Measurements from ENCODE around the gene FNDC3B.

The FNDC3B gene

GRCh38 chr3:172132721-172133311, 93.4 kb downstream of the FNDC3B start:
- no peak for DNase-seq (ENCODE audit: low read depth)
- no peak overlapping the region for H3K4me3 ChIP-seq (ENCODE audit: low read depth, low read length)
- in situ Hi-C loops (cut with HindIII; ENCODE audit: low sequenced_read_pairs) = no loop called here
- TF ChIP-seq, protein P1, sequence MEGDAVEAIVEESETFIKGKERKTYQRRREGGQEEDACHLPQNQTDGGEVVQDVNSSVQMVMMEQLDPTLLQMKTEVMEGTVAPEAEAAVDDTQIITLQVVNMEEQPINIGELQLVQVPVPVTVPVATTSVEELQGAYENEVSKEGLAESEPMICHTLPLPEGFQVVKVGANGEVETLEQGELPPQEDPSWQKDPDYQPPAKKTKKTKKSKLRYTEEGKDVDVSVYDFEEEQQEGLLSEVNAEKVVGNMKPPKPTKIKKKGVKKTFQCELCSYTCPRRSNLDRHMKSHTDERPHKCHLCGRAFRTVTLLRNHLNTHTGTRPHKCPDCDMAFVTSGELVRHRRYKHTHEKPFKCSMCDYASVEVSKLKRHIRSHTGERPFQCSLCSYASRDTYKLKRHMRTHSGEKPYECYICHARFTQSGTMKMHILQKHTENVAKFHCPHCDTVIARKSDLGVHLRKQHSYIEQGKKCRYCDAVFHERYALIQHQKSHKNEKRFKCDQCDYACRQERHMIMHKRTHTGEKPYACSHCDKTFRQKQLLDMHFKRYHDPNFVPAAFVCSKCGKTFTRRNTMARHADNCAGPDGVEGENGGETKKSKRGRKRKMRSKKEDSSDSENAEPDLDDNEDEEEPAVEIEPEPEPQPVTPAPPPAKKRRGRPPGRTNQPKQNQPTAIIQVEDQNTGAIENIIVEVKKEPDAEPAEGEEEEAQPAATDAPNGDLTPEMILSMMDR (IDR thresholded peaks at IDR 0.05; ENCODE audit: low read depth, low read length, missing control alignments) = no peak

DNA sequence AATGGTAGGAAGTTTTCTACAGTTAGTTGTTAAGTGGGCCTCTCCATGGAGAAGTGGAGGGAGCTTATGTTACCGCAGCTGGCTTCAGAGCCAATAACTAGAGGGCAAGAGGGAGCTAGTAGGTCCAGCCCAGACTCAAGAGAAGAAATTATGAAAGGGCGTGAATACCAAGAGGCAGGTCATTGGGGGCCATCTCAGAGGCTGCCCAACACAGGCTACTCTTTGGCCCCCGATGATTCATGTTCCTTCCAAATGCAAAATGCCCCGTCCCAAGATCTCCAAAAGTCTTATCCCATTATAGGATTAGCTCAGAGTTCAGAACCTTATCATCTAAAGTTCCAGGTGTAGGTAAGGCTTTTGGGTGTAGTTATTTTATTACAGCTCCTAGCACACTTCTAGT, 94.5 kb downstream of the FNDC3B start:
- DNase-seq (ENCODE audit: low read depth) = no peak
- no peak overlapping the region for H3K4me3 ChIP-seq (ENCODE audit: low read depth, low read length)
- in situ Hi-C loops (cut with HindIII; ENCODE audit: low sequenced_read_pairs) = no loop called here
- TF ChIP-seq, protein P1 (IDR thresholded peaks at IDR 0.05; ENCODE audit: low read depth, low read length, missing control alignments) = no peak

DNA sequence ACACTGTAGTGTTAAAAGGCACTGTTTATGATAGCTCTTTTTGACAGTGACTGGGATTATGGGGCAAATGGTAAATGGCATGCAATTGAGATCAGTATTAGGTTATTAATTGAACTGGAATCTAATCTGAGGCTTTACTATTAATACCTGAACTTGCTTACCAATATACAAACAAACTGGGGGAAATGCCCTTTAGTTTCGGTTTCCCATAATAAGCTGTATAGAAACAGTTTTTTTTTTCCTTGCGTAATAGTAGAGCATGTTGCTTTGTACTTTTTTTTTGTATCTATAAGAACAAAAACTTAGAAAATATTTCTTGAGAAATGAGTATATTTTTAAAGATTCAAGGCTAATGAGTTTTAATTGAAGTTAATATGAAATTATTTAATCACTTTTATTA, 95.0 kb downstream of the FNDC3B start:
- no peak overlapping the region for H3K4me3 ChIP-seq (ENCODE audit: low read depth, low read length)
- TF ChIP-seq, protein P1 (IDR thresholded peaks at IDR 0.05; ENCODE audit: low read depth, low read length, missing control alignments) = no peak
- in situ Hi-C loops (cut with HindIII; ENCODE audit: low sequenced_read_pairs) = no loop called here
- no peak for DNase-seq (ENCODE audit: low read depth)

GRCh38 chr3:172135185-172135584, 95.8 kb downstream of the FNDC3B start:
- H3K4me3 ChIP-seq (ENCODE audit: low read depth, low read length) = no peak overlapping the region
- no peak for DNase-seq (ENCODE audit: low read depth)
- in situ Hi-C loops (cut with HindIII; ENCODE audit: low sequenced_read_pairs) = no loop called here
- TF ChIP-seq, protein P1 (IDR thresholded peaks at IDR 0.05; ENCODE audit: low read depth, low read length, missing control alignments) = no peak

- TF ChIP-seq, protein P1 (IDR thresholded peaks at IDR 0.05; ENCODE audit: low read depth, low read length, missing control alignments) = no peak
- no peak for DNase-seq (ENCODE audit: low read depth)
- in situ Hi-C loops (cut with HindIII; ENCODE audit: low sequenced_read_pairs) = no loop called here
- no peak overlapping the region for H3K4me3 ChIP-seq (ENCODE audit: low read depth, low read length)
Measured at GRCh38 chr3:172135820-172136219, 96.4 kb downstream of the FNDC3B start.

- in situ Hi-C loops (cut with HindIII; ENCODE audit: low sequenced_read_pairs) = no loop called here
- no peak for DNase-seq (ENCODE audit: low read depth)
Measured at GRCh38 chr3:172136330-172136729, 97.0 kb downstream of the FNDC3B start.

More at GRCh38 chr3:172136330-172136729, 97.0 kb downstream of the FNDC3B start:
- no peak overlapping the region for H3K4me3 ChIP-seq (ENCODE audit: low read depth, low read length)
- TF ChIP-seq, protein P1 (IDR thresholded peaks at IDR 0.05; ENCODE audit: low read depth, low read length, missing control alignments) = no peak

All from astrocyte of the cerebellum (primary cell).